ENCODE measurements around the gene SEMA4A.

GRCh38 chr1:156119503-156120209 lies 33.7 kb upstream of the SEMA4A start:
- no peak for TF ChIP-seq EZH2 (IDR thresholded peaks at IDR 0.05)
- TF ChIP-seq POLR2AphosphoS5 (IDR thresholded peaks at IDR 0.05; ENCODE audit: borderline replicate concordance, low read depth, low read length), result no peak
- no peak for TF ChIP-seq FOXP2 (optimal IDR thresholded peaks at IDR 0.05; ENCODE audit: control extremely low read depth, extremely low read length, insufficient read depth)
